ENCODE measurements around the gene PPID. TPM values are rescaled to one million over a fixed set of nuclear protein-coding genes. Genes with fewer than 3 reads are reported as not detected.

PPID gene
- total and polyA plus RNA-seq, 9 of the 15 experiments (the other 6 are each of a cell fraction or from before 2014, with no cell fraction given), result 46.5 to 160 (median 98.6) TPM

DNA sequence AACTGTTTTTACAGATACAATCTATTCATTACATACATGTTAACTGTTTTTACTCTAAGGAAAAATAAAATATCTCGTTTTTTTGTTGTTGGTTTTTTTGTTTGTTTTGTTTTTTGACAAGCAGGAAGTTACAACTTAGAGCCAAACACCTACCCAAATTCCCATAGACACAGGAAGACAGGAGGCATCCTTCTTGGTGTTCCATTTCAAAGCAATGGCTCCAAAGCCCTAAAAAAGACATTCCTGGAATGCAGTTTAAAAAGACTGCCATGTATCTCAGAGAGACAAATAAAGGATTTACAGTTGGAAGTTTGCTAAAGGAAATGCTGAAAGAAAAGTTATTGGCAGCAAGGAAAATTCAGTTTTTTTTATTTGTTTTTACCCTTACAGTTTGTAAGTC lies 34.4 kb downstream of the PPID start:
- Histone ChIP-seq H3K27ac (ENCODE audit: extremely low read depth, low read depth, low read length) (no peak overlapping the region), H3K27me3 (ENCODE audit: control insufficient read depth in 2 of 2, insufficient read depth in 2 of 2, low read length in 2 of 2) (no peaks in the 10 kb centered on the region), H3K9ac (ENCODE audit: insufficient read depth in 1 of 2, low read depth in 2 of 2, low read length in 2 of 2) (no peak overlapping the region), H3K4me1 (replicated peaks in 1 of 2; ENCODE audit: control insufficient read depth in 2 of 2, insufficient read depth in 2 of 2, low read length in 2 of 2) (no peaks in the 10 kb centered on the region), H4K20me1 (replicated peaks; ENCODE audit: control insufficient read depth, insufficient read depth, low read length) (no peaks in the 10 kb centered on the region), H3K9me1 (ENCODE audit: control insufficient read depth, insufficient read depth, low read length) (no peaks in the 10 kb centered on the region), H3K9me3 (replicated peaks; ENCODE audit: control insufficient read depth, insufficient read depth, low read depth, low read length) (no peaks in the 10 kb centered on the region), H3K79me2 (ENCODE audit: control insufficient read depth, insufficient read depth, low read length) (no peaks in the 10 kb centered on the region), H2AFZ (ENCODE audit: low read depth, low read length) (no peak overlapping the region), H3K36me3 (ENCODE audit: control insufficient read depth, insufficient read depth, low read length) (no peaks in the 10 kb centered on the region), H3K4me2 (ENCODE audit: insufficient read depth, low read length) (no peak overlapping the region), H3K4me3 (no peak overlapping the region)
- POLR2A ChIA-PET, result no interaction called here
- no peak for ATAC-seq
- 28% methylated on average over 1 of the region's 1 CpG for WGBS (ENCODE audit: insufficient coverage, low coverage, missing lambda C conversion rate)
- in situ Hi-C loops (cut with MboI) (no loop called here), intact Hi-C loops (cut with micrococcal nuclease) (no loop called here)
- BruUV-seq (replicated peaks), result no TSS peak
- TF ChIP-seq KLF10 (CRISPR knock-in tag; IDR thresholded peaks at IDR 0.05), result no peak
- TF ChIP-seq ZNF263 (CRISPR knock-in tag; IDR thresholded peaks at IDR 0.05; ENCODE audit: borderline replicate concordance), result no peak
- TF ChIP-seq ZNF253 (CRISPR knock-in tag; conservative IDR thresholded peaks at IDR 0.05), result no peak
- no peak for TF ChIP-seq ZNF586 (CRISPR knock-in tag; conservative IDR thresholded peaks at IDR 0.05)
- no peak for TF ChIP-seq ZNF165 (CRISPR knock-in tag; IDR thresholded peaks at IDR 0.05; ENCODE audit: borderline replicate concordance)
- no peak for TF ChIP-seq ARHGAP35 (IDR thresholded peaks at IDR 0.05; ENCODE audit: partially characterized antibody)
- no peak for TF ChIP-seq NFRKB (IDR thresholded peaks at IDR 0.05; ENCODE audit: low read depth)
- no peak for TF ChIP-seq SIN3B (IDR thresholded peaks at IDR 0.05; ENCODE audit: low read depth)
- no peak for TF ChIP-seq SIX5 (IDR thresholded peaks at IDR 0.05; ENCODE audit: borderline replicate concordance in 1 of 2, insufficient read depth in 1 of 2, low read depth in 1 of 2, low read length in 2 of 2)
- no peak for TF ChIP-seq ZNF830 (CRISPR knock-in tag; IDR thresholded peaks at IDR 0.05)
- TF ChIP-seq, protein P1, sequence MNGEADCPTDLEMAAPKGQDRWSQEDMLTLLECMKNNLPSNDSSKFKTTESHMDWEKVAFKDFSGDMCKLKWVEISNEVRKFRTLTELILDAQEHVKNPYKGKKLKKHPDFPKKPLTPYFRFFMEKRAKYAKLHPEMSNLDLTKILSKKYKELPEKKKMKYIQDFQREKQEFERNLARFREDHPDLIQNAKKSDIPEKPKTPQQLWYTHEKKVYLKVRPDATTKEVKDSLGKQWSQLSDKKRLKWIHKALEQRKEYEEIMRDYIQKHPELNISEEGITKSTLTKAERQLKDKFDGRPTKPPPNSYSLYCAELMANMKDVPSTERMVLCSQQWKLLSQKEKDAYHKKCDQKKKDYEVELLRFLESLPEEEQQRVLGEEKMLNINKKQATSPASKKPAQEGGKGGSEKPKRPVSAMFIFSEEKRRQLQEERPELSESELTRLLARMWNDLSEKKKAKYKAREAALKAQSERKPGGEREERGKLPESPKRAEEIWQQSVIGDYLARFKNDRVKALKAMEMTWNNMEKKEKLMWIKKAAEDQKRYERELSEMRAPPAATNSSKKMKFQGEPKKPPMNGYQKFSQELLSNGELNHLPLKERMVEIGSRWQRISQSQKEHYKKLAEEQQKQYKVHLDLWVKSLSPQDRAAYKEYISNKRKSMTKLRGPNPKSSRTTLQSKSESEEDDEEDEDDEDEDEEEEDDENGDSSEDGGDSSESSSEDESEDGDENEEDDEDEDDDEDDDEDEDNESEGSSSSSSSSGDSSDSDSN (IDR thresholded peaks at IDR 0.05; ENCODE audit: borderline replicate concordance in 1 of 2, low read depth in 2 of 2, low read length in 2 of 2), result no peak
- TF ChIP-seq TAF1 (IDR thresholded peaks at IDR 0.05; ENCODE audit: control insufficient read depth, extremely low read depth, insufficient read depth, low read length, severe bottlenecking), result no peak
- no peak for TF ChIP-seq KLF13 (tag; IDR thresholded peaks at IDR 0.05; ENCODE audit: borderline replicate concordance, low read depth)
- TF ChIP-seq, protein P2, sequence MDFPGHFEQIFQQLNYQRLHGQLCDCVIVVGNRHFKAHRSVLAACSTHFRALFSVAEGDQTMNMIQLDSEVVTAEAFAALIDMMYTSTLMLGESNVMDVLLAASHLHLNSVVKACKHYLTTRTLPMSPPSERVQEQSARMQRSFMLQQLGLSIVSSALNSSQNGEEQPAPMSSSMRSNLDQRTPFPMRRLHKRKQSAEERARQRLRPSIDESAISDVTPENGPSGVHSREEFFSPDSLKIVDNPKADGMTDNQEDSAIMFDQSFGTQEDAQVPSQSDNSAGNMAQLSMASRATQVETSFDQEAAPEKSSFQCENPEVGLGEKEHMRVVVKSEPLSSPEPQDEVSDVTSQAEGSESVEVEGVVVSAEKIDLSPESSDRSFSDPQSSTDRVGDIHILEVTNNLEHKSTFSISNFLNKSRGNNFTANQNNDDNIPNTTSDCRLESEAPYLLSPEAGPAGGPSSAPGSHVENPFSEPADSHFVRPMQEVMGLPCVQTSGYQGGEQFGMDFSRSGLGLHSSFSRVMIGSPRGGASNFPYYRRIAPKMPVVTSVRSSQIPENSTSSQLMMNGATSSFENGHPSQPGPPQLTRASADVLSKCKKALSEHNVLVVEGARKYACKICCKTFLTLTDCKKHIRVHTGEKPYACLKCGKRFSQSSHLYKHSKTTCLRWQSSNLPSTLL (IDR thresholded peaks at IDR 0.05), result no peak
- TF ChIP-seq KAT8 (IDR thresholded peaks at IDR 0.05; ENCODE audit: low read depth), result no peak
- TF ChIP-seq ZNF551 (CRISPR knock-in tag; IDR thresholded peaks at IDR 0.05), result no peak
- TF ChIP-seq ATF7 (IDR thresholded peaks at IDR 0.05), result no peak
- no peak for TF ChIP-seq ZNF696 (CRISPR knock-in tag; conservative IDR thresholded peaks at IDR 0.05)
- no peak for TF ChIP-seq PRMT5 (CRISPR knock-in tag; IDR thresholded peaks at IDR 0.05)
- peak; percentile 44 for FAIRE-seq
- no peak for DNase-seq (ENCODE audit: extremely low read depth in 1 of 4, low spot score in 3 of 4)
- CTCF ChIA-PET (ENCODE audit: low intra/inter-chr PET ratio), result no interaction called here
